ENCODE measurements around the gene GPATCH2L.

Gene GPATCH2L

GRCh38 chr14:76196980-76197695 is 45.4 kb downstream of the GPATCH2L start:
- DNase-seq, result no peak

GRCh38 chr14:76201162-76201561 is 49.4 kb downstream of the GPATCH2L start:
- no peak for DNase-seq

GRCh38 chr14:76203086-76204001 is 51.6 kb downstream of the GPATCH2L start:
- no peak for DNase-seq

GRCh38 chr14:76204461-76205230 is 52.9 kb downstream of the GPATCH2L start:
- no peak for DNase-seq

DNA sequence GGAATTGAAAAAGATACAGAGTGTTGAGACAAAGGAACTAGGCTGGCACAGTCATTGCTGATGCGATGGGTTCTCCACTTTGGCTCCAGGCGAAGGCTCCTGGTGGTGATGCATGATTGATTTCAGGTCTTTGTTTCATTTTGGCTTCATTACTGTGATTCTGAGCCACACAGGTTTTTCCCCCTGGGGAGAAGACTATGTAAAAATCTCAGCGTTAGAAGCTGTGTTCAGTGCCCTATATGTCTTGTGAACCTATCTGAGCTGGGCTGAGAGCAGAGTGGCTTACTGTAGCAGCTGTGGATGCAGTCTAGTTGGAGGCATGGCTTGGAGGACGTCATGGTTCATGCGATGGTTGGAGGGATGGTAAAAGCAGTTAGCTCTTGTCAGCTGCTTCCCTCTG is 54.0 kb downstream of the GPATCH2L start:
- DNase-seq, result no peak

DNA sequence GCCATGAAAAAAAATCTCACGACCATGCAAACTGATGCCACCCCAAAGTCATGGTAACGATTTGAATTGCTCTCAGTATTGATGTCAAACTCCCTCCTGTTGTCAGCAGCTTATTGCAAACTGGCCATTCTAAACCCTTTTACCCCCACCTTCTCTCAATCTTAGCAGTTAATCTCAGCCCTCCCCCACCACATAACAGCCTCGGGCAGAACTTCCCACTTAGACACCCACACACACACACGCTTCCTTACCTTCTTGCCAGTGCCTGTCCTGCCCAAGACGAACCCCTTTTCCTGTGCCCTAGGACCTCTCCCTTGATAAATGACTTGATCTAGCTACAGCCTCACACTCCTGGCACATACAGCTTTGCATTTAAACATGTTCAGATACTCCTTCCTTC is 56.6 kb downstream of the GPATCH2L start:
- DNase-seq, result no peak

- no peak for DNase-seq
These were observed 60.5 kb downstream of the GPATCH2L start for GRCh38 chr14:76212242-76212641.

DNA sequence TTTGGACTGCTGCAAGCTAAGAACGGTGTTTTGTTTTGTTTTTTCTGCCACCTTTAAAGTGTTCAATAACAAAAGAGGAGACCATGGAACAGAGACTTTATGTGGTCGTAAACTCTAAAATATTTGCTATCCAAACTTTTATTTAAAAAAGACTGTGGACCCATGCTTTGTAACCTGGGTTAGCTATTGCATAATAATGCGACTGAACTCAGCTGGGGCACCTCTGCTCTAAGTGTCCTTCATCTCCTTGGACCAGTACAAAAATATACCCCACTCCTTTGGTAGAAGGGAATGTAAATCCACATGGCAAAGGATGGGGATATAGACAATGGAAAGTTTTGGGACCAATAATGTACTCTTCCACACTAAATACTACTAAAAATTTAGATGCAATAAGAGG is 65.5 kb downstream of the GPATCH2L start:
- no peak for DNase-seq

- DNase-seq, result no peak
These were observed 66.9 kb downstream of the GPATCH2L start for GRCh38 chr14:76218662-76219061.

- no peak for DNase-seq
These were observed 68.2 kb downstream of the GPATCH2L start for GRCh38 chr14:76219873-76220272.

DNA sequence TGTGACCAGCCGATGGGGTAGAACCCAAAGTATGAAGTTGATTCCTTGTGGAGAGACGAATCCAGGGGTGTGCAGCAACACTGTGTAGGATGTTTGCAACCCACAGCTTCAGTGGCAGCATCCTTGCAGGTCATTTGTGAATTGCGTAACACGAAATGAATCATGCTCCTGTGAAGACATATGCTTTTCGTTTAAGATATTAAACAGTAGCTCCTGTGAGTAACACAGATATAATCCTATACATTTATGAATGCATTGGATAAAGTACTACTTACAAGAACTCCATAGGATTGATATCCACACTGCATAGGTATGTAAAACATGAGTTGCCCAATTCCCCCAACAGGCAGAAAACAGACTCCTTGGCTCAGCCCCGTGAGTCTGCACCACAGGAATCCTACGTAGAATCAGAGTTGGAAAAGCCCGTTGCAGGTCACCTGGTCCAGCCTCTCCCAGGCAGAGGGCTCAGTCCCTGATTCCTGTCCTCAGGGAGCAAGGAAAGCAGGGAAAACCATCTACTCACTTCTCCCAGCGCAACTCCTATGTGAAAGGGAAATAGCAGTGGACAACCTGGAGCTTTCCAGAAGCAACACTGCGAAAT is 75.8 kb downstream of the GPATCH2L start:
- no peak for DNase-seq

DNA sequence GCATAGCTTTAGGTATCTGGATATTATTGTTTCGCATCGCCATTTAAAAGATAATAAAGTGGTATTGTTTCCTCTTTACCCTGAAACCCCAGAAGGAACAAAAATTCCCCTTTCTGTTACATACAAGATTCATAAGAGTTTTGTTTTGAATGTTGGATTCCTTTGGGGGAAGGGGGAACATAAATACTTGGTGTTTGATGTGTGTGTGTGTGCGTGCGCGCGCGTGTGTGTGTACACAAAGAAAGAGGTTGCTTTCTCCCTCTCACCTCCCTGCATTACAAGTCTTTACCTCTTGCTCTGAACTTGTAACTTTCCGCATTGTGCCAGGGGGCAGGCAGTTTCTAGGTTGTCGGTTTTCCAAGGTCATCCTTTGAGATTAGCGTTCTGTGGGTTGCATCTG is 76.4 kb downstream of the GPATCH2L start:
- DNase-seq, result no peak

DNA sequence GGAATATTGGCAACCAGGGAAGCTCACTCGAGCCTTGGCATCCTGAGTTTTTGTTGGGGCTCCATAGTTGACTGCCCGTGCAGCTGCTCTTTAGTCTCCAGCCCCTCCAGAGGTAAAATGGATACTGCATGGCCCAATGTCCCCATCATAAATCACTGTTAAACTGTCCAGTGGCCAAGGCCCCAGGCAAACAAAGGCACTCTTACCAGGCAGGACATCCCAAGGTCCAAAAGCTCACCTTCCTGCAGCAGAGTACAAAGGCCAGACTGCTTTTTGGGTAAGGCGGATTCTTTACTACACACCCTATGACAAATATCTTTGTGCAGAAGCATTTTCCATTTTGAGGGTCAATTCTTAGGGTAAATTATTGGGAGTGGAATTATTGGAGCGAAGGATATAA is 81.1 kb downstream of the GPATCH2L start:
- no peak for DNase-seq

- no peak for DNase-seq
These were observed 83.9 kb downstream of the GPATCH2L start for GRCh38 chr14:76235628-76236027.

- no peak for DNase-seq
These were observed 84.7 kb downstream of the GPATCH2L start for GRCh38 chr14:76236172-76237130.

GRCh38 chr14:76237349-76237990 is 85.7 kb downstream of the GPATCH2L start:
- DNase-seq, result no peak

- DNase-seq, result no peak
These were observed 93.4 kb downstream of the GPATCH2L start for GRCh38 chr14:76245097-76245496.

DNA sequence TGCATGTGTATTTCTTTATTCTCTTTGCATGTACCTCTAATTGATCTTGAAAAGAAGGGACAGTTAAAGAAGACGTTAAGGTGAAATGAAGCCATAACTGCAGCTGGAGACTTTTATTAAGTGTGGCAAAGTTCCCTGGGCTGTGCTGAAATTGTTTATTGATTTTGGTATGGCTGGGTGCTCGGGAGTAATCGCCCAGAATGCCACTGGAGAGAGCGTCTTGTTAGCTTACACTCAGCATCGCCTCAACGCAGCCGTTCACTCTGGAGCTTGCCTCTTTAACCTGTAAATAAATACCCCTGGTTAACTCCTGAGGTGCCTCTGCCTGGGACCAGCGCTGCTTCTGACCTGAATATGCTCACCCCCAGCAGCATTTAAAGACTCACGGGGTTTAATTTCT is 98.6 kb downstream of the GPATCH2L start:
- DNase-seq, result peak; percentile 35

DNA sequence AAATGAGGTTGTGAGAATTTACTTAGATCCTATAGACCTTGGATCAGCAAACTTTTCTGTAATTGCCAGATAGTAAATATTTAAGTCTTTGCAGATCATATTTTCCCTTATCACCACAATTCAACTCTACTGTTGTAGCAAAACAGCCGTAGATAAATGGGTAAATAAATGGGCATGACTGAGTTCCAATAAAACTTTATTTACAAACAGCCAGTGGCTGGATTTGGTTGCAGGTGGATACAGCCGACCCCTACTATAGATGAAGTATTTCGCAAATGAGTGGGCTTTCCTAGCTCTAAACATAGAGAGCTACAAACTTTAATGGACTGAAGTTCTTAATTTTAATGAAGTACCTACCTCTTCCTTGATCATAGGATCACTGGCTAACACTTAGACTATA is 100.7 kb downstream of the GPATCH2L start:
- DNase-seq, result no peak

DNA sequence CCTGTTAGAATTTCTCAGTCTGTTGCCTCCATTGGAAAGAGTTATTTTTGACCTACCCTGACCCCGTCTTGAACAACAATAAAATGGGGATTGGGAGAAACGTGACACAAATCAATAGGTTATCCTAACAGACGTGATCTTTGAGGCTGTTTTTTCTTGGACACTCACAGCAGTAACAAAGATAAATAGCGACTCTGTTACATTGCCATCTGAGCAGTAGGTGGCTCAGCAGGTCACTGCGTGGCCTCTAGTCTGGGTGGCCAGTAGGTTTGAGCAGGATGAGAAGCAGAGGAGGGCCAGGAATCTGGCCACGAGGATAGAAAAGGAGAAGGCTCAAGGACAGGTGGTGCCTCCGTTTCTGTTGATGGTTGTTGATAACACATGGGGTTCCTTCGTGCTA is 101.4 kb downstream of the GPATCH2L start:
- DNase-seq, result no peak

DNA sequence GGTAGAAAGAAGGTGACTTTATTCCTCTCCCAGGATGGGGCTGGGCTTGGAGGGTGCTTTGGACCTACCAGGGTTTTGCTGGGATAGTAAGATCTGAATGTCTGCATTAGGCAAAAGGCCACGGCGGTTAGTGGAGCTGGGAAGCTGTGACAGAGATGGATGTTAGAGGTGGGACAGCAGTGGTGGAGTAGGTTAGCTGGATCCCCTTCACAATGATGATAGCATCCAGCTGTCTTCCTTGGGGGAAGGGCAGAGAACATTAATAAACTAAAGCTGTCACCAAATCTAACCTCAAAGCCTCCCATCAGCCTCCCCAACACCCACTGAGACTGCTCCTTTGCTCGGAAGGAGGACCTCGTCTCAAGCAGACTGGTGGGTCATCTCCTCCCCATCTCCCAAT is 104.8 kb downstream of the GPATCH2L start:
- DNase-seq, result no peak
